GM23338 (cell line): ENCODE measurements around the gene MLF1. TPM values are rescaled to one million over a fixed set of nuclear protein-coding genes. Genes with fewer than 3 reads are reported as not detected.

Source experiments
- ATAC-seq: fragments of 200-7000 bp; cut with Tn5 transposase; 3 replicates; pipeline ENCODE4 v1.9.1; 2020
- DNase-seq: peaks from one replicate; pipeline ENCODE4 v3.0.0-alpha.2; 2015; ENCODE audit warnings: low spot score
- H2AFZ ChIP-seq: fragments of 200-600 bp; sonication (generic); 2 replicates; pipeline ENCODE4 v1.8.0; 2016; ENCODE audit warnings: antibody characterized with exemption, mild to moderate bottlenecking, moderate library complexity
- H3F3A ChIP-seq: fragments of 200-600 bp; sonication (generic); replicated peaks from 2 replicates; pipeline ENCODE4 v1.8.0; 2017; ENCODE audit warnings: antibody characterized with exemption, mixed run types, low read depth
- H3K27ac ChIP-seq: fragments of 200-600 bp; sonication (generic); 2 replicates; pipeline ENCODE4 v1.6.1; 2016; ENCODE audit warnings: low read depth
- H3K27me3 ChIP-seq: fragments of 200-600 bp; sonication (generic); 2 replicates; pipeline ENCODE4 v1.8.0; 2016; ENCODE audit warnings: mild to moderate bottlenecking, mixed run types, moderate library complexity; ENCODE audit not compliant: insufficient read depth
- H3K36me3 ChIP-seq: fragments of 200-600 bp; sonication (generic); 2 replicates; pipeline ENCODE4 v1.8.0; 2016; ENCODE audit warnings: mild to moderate bottlenecking; ENCODE audit not compliant: insufficient read depth
- H3K4me1 ChIP-seq: fragments of 200-600 bp; sonication (generic); 2 replicates; pipeline ENCODE4 v1.8.0; 2016; ENCODE audit warnings: mild to moderate bottlenecking, moderate library complexity; ENCODE audit not compliant: insufficient read depth
- H3K4me2 ChIP-seq: fragments of 200-600 bp; sonication (generic); 2 replicates; pipeline ENCODE4 v1.7.1; 2017; ENCODE audit warnings: mixed run types
- H3K4me3 ChIP-seq: fragments of 200-600 bp; sonication (generic); 2 replicates; pipeline ENCODE4 v1.6.1; 2016; ENCODE audit warnings: mixed run types
- H3K79me2 ChIP-seq: fragments of 200-600 bp; sonication (generic); replicated peaks from 2 replicates; pipeline ENCODE4 v1.8.0; 2017; ENCODE audit warnings: mild to moderate bottlenecking; ENCODE audit not compliant: insufficient read depth
- H3K9me2 ChIP-seq: fragments of 200-600 bp; sonication (generic); 2 replicates; pipeline ENCODE4 v1.8.0; 2017; ENCODE audit not compliant: insufficient read depth
- H4K20me1 ChIP-seq: fragments of 200-600 bp; sonication (generic); replicated peaks from 2 replicates; pipeline ENCODE4 v1.8.0; 2017; ENCODE audit warnings: mild to moderate bottlenecking; ENCODE audit not compliant: insufficient read depth
- H3K27ac Mint-ChIP-seq: 2 replicates; pipeline ENCODE4 v1.8.0; 2020; ENCODE audit warnings: inconsistent platforms, mild to moderate bottlenecking, moderate library complexity, mixed read lengths
- H3K27me3 Mint-ChIP-seq: 3 replicates; pipeline ENCODE4 v1.8.0; 2022; ENCODE audit warnings: low read depth, mild to moderate bottlenecking, moderate library complexity, mixed read lengths, inconsistent platforms; ENCODE audit not compliant: insufficient read depth, poor library complexity
- H3K36me3 Mint-ChIP-seq: 3 replicates; pipeline ENCODE4 v1.8.0; 2021; ENCODE audit warnings: low read depth, mild to moderate bottlenecking, inconsistent platforms, moderate library complexity, mixed read lengths
- H3K4me1 Mint-ChIP-seq: 3 replicates; pipeline ENCODE4 v1.8.0; 2020; ENCODE audit warnings: mild to moderate bottlenecking, inconsistent platforms, mixed read lengths
- H3K4me3 Mint-ChIP-seq: 3 replicates; pipeline ENCODE4 v1.8.0; 2021; ENCODE audit warnings: moderate library complexity, mild to moderate bottlenecking, inconsistent platforms, mixed read lengths
- H3K9me3 Mint-ChIP-seq: 3 replicates; pipeline ENCODE4 v1.8.0; 2020; ENCODE audit warnings: moderate library complexity, mild to moderate bottlenecking, inconsistent platforms, mixed read lengths
- CREB1 ChIP-seq: fragments of 250-450 bp; sonication (Bioruptor Pico); IDR thresholded peaks from 2 replicates; pipeline ENCODE4 v1.5.0; 2020; ENCODE audit warnings: low read depth, mild to moderate bottlenecking, moderate library complexity
- EZH2 ChIP-seq: fragments of 200-600 bp; sonication (generic); IDR thresholded peaks from one replicate; pipeline ENCODE4 v1.8.0; 2017; ENCODE audit warnings: antibody characterized with exemption, mild to moderate bottlenecking, low read depth; ENCODE audit not compliant: unreplicated experiment
- EZH2phosphoT487 ChIP-seq: fragments of 200-600 bp; sonication (generic); IDR thresholded peaks from one replicate; pipeline ENCODE4 v1.8.1; 2018; ENCODE audit warnings: antibody characterized with exemption; ENCODE audit not compliant: unreplicated experiment
- STAT1 ChIP-seq: IDR thresholded peaks from one replicate; pipeline ENCODE4 v1.6.1; 2016; ENCODE audit warnings: antibody characterized with exemption; ENCODE audit not compliant: unreplicated experiment
- ZNF114 ChIP-seq: fragments of 250-450 bp; sonication (Bioruptor Pico); IDR thresholded peaks from 2 replicates; pipeline ENCODE4 v1.5.0; 2020; ENCODE audit warnings: mild to moderate bottlenecking, moderate library complexity
- polyA plus RNA-seq: library from polyadenylated mRNA; unstranded; fragments of >200 nt; fragmentation: Nextera tagmentation; extraction: Ambion mirVana; gene quantifications from 2 replicates; pipeline ENCODE4 v1.2.1, GENCODE V29; 2016
- total RNA-seq: library from RNA; depleted of rRNA; stranded (reverse); fragments of >200 nt; shearing (Covaris generic); gene quantifications from 2 replicates; pipeline ENCODE4 v1.2.3, GENCODE V29; 2014
- TF ChIP-seq, protein P1 (sequence below): fragments of 250-450 bp; sonication (Bioruptor Pico); IDR thresholded peaks from 2 replicates; pipeline ENCODE4 v1.5.0; 2020; ENCODE audit warnings: mild to moderate bottlenecking, moderate library complexity
- TF ChIP-seq, protein P2 (sequence below), 2 experiments: fragments of 200-600 bp in 1 of 2; sonication (generic) in 1 of 2; conservative IDR thresholded peaks; 2 replicates each; pipeline versions ENCODE4 v1.5.1 to v1.6.1; 2016 to 2017; ENCODE audit warnings: antibody characterized with exemption in 2 of 2, low read depth in 2 of 2, mild to moderate bottlenecking in 2 of 2, moderate library complexity in 1 of 2
- TF ChIP-seq, protein P3 (sequence below): IDR thresholded peaks from one replicate; pipeline ENCODE4 v1.6.1; 2018; ENCODE audit warnings: antibody characterized with exemption; ENCODE audit not compliant: unreplicated experiment
- TF ChIP-seq, protein P4 (sequence below): IDR thresholded peaks from 2 replicates; pipeline ENCODE4 v1.6.1; 2016; ENCODE audit warnings: antibody characterized with exemption

The MLF1 gene
- total and polyA plus RNA-seq, 2 experiments from 2014 or later, result 36.6 to 63.6 TPM

DNA sequence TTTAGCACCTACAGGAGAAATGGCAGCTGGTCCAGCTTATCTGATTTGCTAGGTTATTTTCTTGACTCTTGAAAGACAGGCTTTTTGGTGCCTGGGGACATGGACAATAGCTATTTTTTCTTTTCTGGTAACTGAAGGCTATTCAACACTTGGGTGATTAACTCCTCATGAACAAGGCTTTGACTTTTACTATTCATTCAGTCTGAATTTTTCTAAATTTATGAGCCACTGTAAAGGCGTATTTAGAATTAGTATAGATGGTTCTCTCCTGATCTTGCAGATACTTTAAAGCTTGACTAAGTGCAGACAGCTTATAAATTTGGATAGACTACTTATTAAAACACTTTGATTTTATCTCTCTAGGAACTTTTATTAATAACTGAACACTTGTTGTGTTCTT lies 54.9 kb downstream of the MLF1 start:
- no peaks in the 10 kb centered on the region for H4K20me1 ChIP-seq
- H3K27ac Mint-ChIP-seq, result no peak overlapping the region

More for the DNA sequence above, 54.9 kb downstream of the MLF1 start:
- no peaks in the 10 kb centered on the region for H3K79me2 ChIP-seq
- no peaks in the 10 kb centered on the region for H3F3A ChIP-seq
- Mint-ChIP-seq H3K9me3 (peaks cover 9% of the 10 kb centered on the region), H3K4me3 (no peak overlapping the region), H3K27me3 (peaks cover 5% of the 10 kb centered on the region), H3K4me1 (no peaks in the 10 kb centered on the region), H3K36me3 (peaks cover 6% of the 10 kb centered on the region; the same call in 1 of the 3 replicates)
- no peaks in the 10 kb centered on the region for H3K27me3 ChIP-seq
- no peak overlapping the region for H2AFZ ChIP-seq
- H3K4me3 ChIP-seq, result no peak overlapping the region
- peaks cover 11% of the 10 kb centered on the region; the same call in 1 of the 2 replicates for H3K9me2 ChIP-seq
- H3K36me3 ChIP-seq, result no peaks in the 10 kb centered on the region
- TF ChIP-seq, protein P1, sequence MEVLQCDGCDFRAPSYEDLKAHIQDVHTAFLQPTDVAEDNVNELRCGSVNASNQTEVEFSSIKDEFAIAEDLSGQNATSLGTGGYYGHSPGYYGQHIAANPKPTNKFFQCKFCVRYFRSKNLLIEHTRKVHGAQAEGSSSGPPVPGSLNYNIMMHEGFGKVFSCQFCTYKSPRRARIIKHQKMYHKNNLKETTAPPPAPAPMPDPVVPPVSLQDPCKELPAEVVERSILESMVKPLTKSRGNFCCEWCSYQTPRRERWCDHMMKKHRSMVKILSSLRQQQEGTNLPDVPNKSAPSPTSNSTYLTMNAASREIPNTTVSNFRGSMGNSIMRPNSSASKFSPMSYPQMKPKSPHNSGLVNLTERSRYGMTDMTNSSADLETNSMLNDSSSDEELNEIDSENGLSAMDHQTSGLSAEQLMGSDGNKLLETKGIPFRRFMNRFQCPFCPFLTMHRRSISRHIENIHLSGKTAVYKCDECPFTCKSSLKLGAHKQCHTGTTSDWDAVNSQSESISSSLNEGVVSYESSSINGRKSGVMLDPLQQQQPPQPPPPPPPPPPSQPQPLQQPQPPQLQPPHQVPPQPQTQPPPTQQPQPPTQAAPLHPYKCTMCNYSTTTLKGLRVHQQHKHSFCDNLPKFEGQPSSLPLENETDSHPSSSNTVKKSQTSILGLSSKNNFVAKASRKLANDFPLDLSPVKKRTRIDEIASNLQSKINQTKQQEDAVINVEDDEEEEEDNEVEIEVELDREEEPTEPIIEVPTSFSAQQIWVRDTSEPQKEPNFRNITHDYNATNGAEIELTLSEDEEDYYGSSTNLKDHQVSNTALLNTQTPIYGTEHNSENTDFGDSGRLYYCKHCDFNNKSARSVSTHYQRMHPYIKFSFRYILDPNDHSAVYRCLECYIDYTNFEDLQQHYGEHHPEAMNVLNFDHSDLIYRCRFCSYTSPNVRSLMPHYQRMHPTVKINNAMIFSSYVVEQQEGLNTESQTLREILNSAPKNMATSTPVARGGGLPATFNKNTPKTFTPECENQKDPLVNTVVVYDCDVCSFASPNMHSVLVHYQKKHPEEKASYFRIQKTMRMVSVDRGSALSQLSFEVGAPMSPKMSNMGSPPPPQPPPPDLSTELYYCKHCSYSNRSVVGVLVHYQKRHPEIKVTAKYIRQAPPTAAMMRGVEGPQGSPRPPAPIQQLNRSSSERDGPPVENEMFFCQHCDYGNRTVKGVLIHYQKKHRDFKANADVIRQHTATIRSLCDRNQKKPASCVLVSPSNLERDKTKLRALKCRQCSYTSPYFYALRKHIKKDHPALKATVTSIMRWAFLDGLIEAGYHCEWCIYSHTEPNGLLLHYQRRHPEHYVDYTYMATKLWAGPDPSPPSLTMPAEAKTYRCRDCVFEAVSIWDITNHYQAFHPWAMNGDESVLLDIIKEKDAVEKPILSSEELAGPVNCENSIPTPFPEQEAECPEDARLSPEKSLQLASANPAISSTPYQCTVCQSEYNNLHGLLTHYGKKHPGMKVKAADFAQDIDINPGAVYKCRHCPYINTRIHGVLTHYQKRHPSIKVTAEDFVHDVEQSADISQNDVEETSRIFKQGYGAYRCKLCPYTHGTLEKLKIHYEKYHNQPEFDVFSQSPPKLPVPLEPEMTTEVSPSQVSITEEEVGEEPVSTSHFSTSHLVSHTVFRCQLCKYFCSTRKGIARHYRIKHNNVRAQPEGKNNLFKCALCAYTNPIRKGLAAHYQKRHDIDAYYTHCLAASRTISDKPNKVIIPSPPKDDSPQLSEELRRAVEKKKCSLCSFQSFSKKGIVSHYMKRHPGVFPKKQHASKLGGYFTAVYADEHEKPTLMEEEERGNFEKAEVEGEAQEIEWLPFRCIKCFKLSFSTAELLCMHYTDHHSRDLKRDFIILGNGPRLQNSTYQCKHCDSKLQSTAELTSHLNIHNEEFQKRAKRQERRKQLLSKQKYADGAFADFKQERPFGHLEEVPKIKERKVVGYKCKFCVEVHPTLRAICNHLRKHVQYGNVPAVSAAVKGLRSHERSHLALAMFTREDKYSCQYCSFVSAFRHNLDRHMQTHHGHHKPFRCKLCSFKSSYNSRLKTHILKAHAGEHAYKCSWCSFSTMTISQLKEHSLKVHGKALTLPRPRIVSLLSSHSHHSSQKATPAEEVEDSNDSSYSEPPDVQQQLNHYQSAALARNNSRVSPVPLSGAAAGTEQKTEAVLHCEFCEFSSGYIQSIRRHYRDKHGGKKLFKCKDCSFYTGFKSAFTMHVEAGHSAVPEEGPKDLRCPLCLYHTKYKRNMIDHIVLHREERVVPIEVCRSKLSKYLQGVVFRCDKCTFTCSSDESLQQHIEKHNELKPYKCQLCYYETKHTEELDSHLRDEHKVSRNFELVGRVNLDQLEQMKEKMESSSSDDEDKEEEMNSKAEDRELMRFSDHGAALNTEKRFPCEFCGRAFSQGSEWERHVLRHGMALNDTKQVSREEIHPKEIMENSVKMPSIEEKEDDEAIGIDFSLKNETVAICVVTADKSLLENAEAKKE (CRISPR knock-in tag), result no peak
- TF ChIP-seq STAT1 (no peak), CREB1 (CRISPR knock-in tag) (no peak), ZNF114 (CRISPR knock-in tag) (no peak), EZH2phosphoT487 (no peak), EZH2 (no peak)
- TF ChIP-seq, protein P2, sequence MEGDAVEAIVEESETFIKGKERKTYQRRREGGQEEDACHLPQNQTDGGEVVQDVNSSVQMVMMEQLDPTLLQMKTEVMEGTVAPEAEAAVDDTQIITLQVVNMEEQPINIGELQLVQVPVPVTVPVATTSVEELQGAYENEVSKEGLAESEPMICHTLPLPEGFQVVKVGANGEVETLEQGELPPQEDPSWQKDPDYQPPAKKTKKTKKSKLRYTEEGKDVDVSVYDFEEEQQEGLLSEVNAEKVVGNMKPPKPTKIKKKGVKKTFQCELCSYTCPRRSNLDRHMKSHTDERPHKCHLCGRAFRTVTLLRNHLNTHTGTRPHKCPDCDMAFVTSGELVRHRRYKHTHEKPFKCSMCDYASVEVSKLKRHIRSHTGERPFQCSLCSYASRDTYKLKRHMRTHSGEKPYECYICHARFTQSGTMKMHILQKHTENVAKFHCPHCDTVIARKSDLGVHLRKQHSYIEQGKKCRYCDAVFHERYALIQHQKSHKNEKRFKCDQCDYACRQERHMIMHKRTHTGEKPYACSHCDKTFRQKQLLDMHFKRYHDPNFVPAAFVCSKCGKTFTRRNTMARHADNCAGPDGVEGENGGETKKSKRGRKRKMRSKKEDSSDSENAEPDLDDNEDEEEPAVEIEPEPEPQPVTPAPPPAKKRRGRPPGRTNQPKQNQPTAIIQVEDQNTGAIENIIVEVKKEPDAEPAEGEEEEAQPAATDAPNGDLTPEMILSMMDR (conservative IDR thresholded peaks at IDR 0.05; ENCODE audit: low read depth in 2 of 2), result no peak
- TF ChIP-seq, protein P3, sequence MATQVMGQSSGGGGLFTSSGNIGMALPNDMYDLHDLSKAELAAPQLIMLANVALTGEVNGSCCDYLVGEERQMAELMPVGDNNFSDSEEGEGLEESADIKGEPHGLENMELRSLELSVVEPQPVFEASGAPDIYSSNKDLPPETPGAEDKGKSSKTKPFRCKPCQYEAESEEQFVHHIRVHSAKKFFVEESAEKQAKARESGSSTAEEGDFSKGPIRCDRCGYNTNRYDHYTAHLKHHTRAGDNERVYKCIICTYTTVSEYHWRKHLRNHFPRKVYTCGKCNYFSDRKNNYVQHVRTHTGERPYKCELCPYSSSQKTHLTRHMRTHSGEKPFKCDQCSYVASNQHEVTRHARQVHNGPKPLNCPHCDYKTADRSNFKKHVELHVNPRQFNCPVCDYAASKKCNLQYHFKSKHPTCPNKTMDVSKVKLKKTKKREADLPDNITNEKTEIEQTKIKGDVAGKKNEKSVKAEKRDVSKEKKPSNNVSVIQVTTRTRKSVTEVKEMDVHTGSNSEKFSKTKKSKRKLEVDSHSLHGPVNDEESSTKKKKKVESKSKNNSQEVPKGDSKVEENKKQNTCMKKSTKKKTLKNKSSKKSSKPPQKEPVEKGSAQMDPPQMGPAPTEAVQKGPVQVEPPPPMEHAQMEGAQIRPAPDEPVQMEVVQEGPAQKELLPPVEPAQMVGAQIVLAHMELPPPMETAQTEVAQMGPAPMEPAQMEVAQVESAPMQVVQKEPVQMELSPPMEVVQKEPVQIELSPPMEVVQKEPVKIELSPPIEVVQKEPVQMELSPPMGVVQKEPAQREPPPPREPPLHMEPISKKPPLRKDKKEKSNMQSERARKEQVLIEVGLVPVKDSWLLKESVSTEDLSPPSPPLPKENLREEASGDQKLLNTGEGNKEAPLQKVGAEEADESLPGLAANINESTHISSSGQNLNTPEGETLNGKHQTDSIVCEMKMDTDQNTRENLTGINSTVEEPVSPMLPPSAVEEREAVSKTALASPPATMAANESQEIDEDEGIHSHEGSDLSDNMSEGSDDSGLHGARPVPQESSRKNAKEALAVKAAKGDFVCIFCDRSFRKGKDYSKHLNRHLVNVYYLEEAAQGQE, result no peak
- TF ChIP-seq, protein P4, sequence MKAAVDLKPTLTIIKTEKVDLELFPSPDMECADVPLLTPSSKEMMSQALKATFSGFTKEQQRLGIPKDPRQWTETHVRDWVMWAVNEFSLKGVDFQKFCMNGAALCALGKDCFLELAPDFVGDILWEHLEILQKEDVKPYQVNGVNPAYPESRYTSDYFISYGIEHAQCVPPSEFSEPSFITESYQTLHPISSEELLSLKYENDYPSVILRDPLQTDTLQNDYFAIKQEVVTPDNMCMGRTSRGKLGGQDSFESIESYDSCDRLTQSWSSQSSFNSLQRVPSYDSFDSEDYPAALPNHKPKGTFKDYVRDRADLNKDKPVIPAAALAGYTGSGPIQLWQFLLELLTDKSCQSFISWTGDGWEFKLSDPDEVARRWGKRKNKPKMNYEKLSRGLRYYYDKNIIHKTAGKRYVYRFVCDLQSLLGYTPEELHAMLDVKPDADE, result no peak
- no peaks in the 10 kb centered on the region for H3K4me1 ChIP-seq
- no peak overlapping the region for H3K27ac ChIP-seq
- H3K4me2 ChIP-seq, result no peak overlapping the region
- ATAC-seq, result no peak
- no peak for DNase-seq
